Prostate gland (tissue), 1 donor: ENCODE data around the gene ALDH18A1.

Experiments
- POLR2A ChIP-seq: fragments of 450-650 bp; IDR thresholded peaks from one replicate; pipeline ENCODE4 v1.6.1; 2016; ENCODE audit warnings: antibody characterized with exemption, mild to moderate bottlenecking
- POLR2AphosphoS5 ChIP-seq: sonication (generic); formaldehyde crosslinking; IDR thresholded peaks from one replicate; pipeline ENCODE4 v1.6.1; 2017; ENCODE audit warnings: antibody characterized with exemption

GRCh38 chr10:95644901-95645300 is 11.6 kb downstream of the ALDH18A1 start:
- TF ChIP-seq POLR2A (no peak), POLR2AphosphoS5 (no peak)
